ENCODE results near the gene KANK4. TPM values are rescaled to one million over a fixed set of nuclear protein-coding genes. Genes with fewer than 3 reads are reported as not detected.

Gene KANK4
- total and polyA plus RNA-seq, 12 donors: 0.04 to 0.61 (median 0.19) TPM

DNA sequence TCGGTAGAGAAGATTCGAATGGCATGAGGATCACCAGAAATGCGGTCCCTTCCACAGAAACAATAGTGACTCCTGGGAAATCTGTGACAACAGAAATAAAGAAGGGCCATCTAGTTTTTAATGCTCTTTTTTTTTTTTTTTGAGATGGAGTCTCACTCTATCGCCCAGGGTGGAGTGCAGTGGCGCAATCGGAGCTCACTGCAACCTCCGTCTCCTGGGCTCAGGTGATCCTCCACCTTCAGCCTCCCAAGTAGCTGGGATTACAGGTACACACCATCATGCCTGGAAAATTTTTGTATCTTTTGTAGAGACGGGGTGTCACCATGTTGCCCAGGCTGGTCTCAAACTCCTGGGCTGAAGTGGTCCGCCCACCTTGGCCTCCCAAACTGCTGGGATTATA is 80.7 kb downstream of the KANK4 start:
- WGBS, 2 donors: 95 to 98% methylated on average over 9 of the region's 9 CpGs
- TF ChIP-seq, protein P1, sequence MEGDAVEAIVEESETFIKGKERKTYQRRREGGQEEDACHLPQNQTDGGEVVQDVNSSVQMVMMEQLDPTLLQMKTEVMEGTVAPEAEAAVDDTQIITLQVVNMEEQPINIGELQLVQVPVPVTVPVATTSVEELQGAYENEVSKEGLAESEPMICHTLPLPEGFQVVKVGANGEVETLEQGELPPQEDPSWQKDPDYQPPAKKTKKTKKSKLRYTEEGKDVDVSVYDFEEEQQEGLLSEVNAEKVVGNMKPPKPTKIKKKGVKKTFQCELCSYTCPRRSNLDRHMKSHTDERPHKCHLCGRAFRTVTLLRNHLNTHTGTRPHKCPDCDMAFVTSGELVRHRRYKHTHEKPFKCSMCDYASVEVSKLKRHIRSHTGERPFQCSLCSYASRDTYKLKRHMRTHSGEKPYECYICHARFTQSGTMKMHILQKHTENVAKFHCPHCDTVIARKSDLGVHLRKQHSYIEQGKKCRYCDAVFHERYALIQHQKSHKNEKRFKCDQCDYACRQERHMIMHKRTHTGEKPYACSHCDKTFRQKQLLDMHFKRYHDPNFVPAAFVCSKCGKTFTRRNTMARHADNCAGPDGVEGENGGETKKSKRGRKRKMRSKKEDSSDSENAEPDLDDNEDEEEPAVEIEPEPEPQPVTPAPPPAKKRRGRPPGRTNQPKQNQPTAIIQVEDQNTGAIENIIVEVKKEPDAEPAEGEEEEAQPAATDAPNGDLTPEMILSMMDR (IDR thresholded peaks at IDR 0.05): no peak
- Histone ChIP-seq H3K27me3 (peaks cover 0 to 4% (median 0%) of the 10 kb centered on the region in 7 donors), H3K4me3 (no peak overlapping the region), H3K4me1 (peaks cover 0 to 16% (median 9%) of the 10 kb centered on the region in 9 donors), H3K9me3 (peaks cover 0 to 3% (median 0%) of the 10 kb centered on the region in 11 donors), H3K36me3 (no peaks in the 10 kb centered on the region), H3K27ac (no peak overlapping the region)
- ATAC-seq: no peak
- no peak for DNase-seq
- intact Hi-C loops (cut with DNase I): no loop called here

DNA sequence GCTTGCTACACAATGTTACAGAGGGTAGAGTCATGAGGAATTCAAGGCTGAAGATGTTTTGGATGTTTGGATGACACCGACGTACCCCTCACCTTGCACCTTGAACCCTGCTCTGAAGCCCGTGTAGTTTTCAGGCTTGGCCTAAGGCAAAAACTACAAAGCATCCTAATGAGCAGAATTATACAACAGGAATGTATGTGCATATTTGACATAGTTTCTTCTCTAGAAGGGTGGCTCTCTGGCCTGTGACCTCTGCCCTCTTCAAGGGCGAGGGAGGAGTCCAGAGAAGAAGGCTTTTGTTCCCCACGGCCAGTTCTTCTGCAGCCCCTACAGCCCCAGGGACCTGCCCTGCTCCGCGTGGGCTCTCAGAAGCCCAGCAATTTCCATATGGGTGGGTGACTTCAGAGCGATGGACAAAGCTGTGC is 81.3 kb downstream of the KANK4 start:
- 64 to 72% methylated on average over 8 of the region's 8 CpGs for WGBS, 2 donors
- DNase-seq: no peak
- Histone ChIP-seq H3K27ac (no peak overlapping the region), H3K36me3 (no peaks in the 10 kb centered on the region), H3K4me3 (no peak overlapping the region), H3K9me3 (peaks cover 0 to 3% (median 0%) of the 10 kb centered on the region in 11 donors), H3K4me1 (peaks cover 0 to 16% (median 9%) of the 10 kb centered on the region in 9 donors), H3K27me3 (peaks cover 0 to 3% (median 0%) of the 10 kb centered on the region in 7 donors)
- TF ChIP-seq, protein P1 (IDR thresholded peaks at IDR 0.05): no peak
- no peak for ATAC-seq
- intact Hi-C loops (cut with DNase I): no loop called here

DNA sequence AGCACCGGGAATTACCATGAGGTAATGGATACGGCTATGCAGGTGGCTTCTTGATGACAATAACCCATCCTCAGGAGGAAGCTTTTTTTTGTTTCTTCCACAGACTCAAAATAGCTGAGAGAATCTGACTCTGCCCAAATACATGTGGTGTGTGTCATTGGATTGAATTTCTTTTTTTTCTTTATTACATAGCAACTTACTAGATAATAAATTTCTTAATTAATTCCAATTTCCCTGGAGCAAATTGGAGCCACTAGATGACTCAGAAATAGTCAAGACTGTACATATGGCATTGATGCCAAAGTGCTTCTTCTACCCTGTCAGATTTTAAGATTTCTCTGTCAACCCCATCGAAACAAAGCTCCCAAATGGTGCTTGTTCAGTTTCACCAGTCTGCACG is 81.9 kb downstream of the KANK4 start:
- intact Hi-C loops (cut with DNase I): no loop called here
- TF ChIP-seq, protein P1 (IDR thresholded peaks at IDR 0.05): no peak
- no peaks in the 10 kb centered on the region for H3K36me3 ChIP-seq
- no peak overlapping the region for H3K4me3 ChIP-seq
- peaks cover 0 to 3% (median 0%) of the 10 kb centered on the region in 11 donors for H3K9me3 ChIP-seq
- ATAC-seq (no peak), DNase-seq (no peak)
- no peak overlapping the region for H3K27ac ChIP-seq
- peaks cover 0 to 3% (median 0%) of the 10 kb centered on the region in 7 donors for H3K27me3 ChIP-seq
- 86 to 88% methylated on average over 4 of the region's 4 CpGs for WGBS, 2 donors
- H3K4me1 ChIP-seq: peaks cover 0 to 16% (median 9%) of the 10 kb centered on the region in 9 donors

DNA sequence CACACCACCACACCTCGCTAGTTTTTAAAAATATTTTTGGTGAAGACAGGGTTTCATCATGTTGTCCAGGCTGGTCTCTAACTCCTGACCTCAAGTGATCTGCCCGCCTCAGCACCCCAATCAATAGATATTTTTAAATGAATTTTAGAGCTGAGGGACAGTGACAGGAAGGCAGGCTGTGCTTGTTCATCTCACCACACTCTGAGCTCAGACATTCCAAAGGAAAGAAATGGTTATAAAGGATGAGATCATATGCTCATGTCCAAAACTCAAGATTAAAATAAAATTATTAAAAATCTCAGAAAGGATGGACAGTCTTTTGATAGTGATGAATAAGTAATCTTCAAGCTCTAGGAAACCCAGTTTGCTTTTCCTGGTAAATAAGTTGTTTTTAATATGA is 83.7 kb downstream of the KANK4 start:
- WGBS, 2 donors: 93 to 95% methylated on average over 2 of the region's 2 CpGs
- DNase-seq: no peak
- H3K9me3 ChIP-seq: peaks cover 0 to 3% (median 0%) of the 10 kb centered on the region in 11 donors
- H3K27ac ChIP-seq: no peak overlapping the region
- H3K36me3 ChIP-seq: no peaks in the 10 kb centered on the region
- no peak for ATAC-seq
- TF ChIP-seq, protein P1 (IDR thresholded peaks at IDR 0.05): no peak
- H3K27me3 ChIP-seq: peaks cover 0 to 3% (median 0%) of the 10 kb centered on the region in 7 donors
- H3K4me1 ChIP-seq: peaks cover 0 to 1% (median 0%) of the 10 kb centered on the region in 9 donors
- intact Hi-C loops (cut with DNase I): no loop called here
- H3K4me3 ChIP-seq: no peak overlapping the region
